ENCODE data around the gene CCDC142.

Gene CCDC142

GRCh38 chr2:74530239-74531187 lies 47.7 kb upstream of the CCDC142 start:
- Histone ChIP-seq H3K36me3 (ENCODE audit: control insufficient read depth, low read length) (peaks cover 66% of the 10 kb centered on the region), H3K4me1 (ENCODE audit: control insufficient read depth, low read length) (peaks cover 43% of the 10 kb centered on the region), H3K4me2 (ENCODE audit: low read length) (peak overlapping the region; percentile 94), H3K79me2 (ENCODE audit: control insufficient read depth, low read length) (peaks cover 48% of the 10 kb centered on the region), H3K4me3 (ENCODE audit: low read length) (peak overlapping the region; percentile 99), H4K20me1 (ENCODE audit: control insufficient read depth, insufficient read depth, low read depth, low read length) (no peaks in the 10 kb centered on the region), H3F3A (ENCODE audit: control insufficient read depth, insufficient read depth) (peaks cover 11% of the 10 kb centered on the region), H3K9me2 (replicated peaks; ENCODE audit: control insufficient read depth, low read length) (no peaks in the 10 kb centered on the region), H3K9me3 (ENCODE audit: control insufficient read depth, insufficient read depth, low read length) (no peaks in the 10 kb centered on the region), H3K27me3 (ENCODE audit: control insufficient read depth, low read length) (no peaks in the 10 kb centered on the region), H3K27ac (ENCODE audit: low read depth, low read length) (peak overlapping the region; percentile 68)
- TF ChIP-seq EZH2phosphoT487 (IDR thresholded peaks at IDR 0.05; ENCODE audit: borderline replicate concordance, low read length) (no peak), CTCF (IDR thresholded peaks at IDR 0.05; ENCODE audit: low read depth, low read length, poor library complexity, severe bottlenecking) (no peak)

- H3K4me2 ChIP-seq (ENCODE audit: low read length), result peak within 1 kb of the TSS; percentile 94
- TF ChIP-seq CTCF (IDR thresholded peaks at IDR 0.05; ENCODE audit: low read depth, low read length, poor library complexity, severe bottlenecking), result no peak
- no peak for TF ChIP-seq EZH2phosphoT487 (IDR thresholded peaks at IDR 0.05; ENCODE audit: borderline replicate concordance, low read length)
Observed at GRCh38 chr2:74529357-74530238, 46.8 kb upstream of the CCDC142 start, which contains the start of the genes AUP1 and HTRA2. Gene AUP1, minus strand, starts transcription at chr2:74529706. Its CDS starts 77 bp downstream, at chr2:74529629. Gene HTRA2, plus strand, starts transcription at chr2:74529933. Its CDS starts 74 bp downstream, at chr2:74530007.

GRCh38 chr2:74528600-74529356 lies 46.0 kb upstream of the CCDC142 start:
- no peak for TF ChIP-seq EZH2phosphoT487 (IDR thresholded peaks at IDR 0.05; ENCODE audit: borderline replicate concordance, low read length)
- TF ChIP-seq CTCF (IDR thresholded peaks at IDR 0.05; ENCODE audit: low read depth, low read length, poor library complexity, severe bottlenecking), result peak; percentile 32

More at GRCh38 chr2:74529357-74530238, 46.8 kb upstream of the CCDC142 start, which contains the start of the genes AUP1 and HTRA2:
- Histone ChIP-seq H3K36me3 (ENCODE audit: control insufficient read depth, low read length) (peaks cover 72% of the 10 kb centered on the region), H4K20me1 (ENCODE audit: control insufficient read depth, insufficient read depth, low read depth, low read length) (no peaks in the 10 kb centered on the region), H3K4me1 (ENCODE audit: control insufficient read depth, low read length) (peaks cover 43% of the 10 kb centered on the region), H3K27me3 (ENCODE audit: control insufficient read depth, low read length) (no peaks in the 10 kb centered on the region), H3K27ac (ENCODE audit: low read depth, low read length) (peak within 1 kb of the TSS; percentile 68), H3K4me3 (ENCODE audit: low read length) (peak within 1 kb of the TSS; percentile 99), H3K9me2 (replicated peaks; ENCODE audit: control insufficient read depth, low read length) (no peaks in the 10 kb centered on the region), H3F3A (ENCODE audit: control insufficient read depth, insufficient read depth) (peaks cover 11% of the 10 kb centered on the region), H3K9me3 (ENCODE audit: control insufficient read depth, insufficient read depth, low read length) (no peaks in the 10 kb centered on the region), H3K79me2 (ENCODE audit: control insufficient read depth, low read length) (peaks cover 48% of the 10 kb centered on the region)

More at GRCh38 chr2:74528600-74529356, 46.0 kb upstream of the CCDC142 start:
- no peaks in the 10 kb centered on the region for H4K20me1 ChIP-seq (ENCODE audit: control insufficient read depth, insufficient read depth, low read depth, low read length)
- no peaks in the 10 kb centered on the region for H3K9me3 ChIP-seq (ENCODE audit: control insufficient read depth, insufficient read depth, low read length)
- peak overlapping the region; percentile 94 for H3K4me2 ChIP-seq (ENCODE audit: low read length)
- H3K27ac ChIP-seq (ENCODE audit: low read depth, low read length), result peak overlapping the region; percentile 68
- H3K4me3 ChIP-seq (ENCODE audit: low read length), result peak overlapping the region; percentile 99
- H3K27me3 ChIP-seq (ENCODE audit: control insufficient read depth, low read length), result no peaks in the 10 kb centered on the region
- peaks cover 11% of the 10 kb centered on the region for H3F3A ChIP-seq (ENCODE audit: control insufficient read depth, insufficient read depth)
- peaks cover 43% of the 10 kb centered on the region for H3K4me1 ChIP-seq (ENCODE audit: control insufficient read depth, low read length)
- H3K79me2 ChIP-seq (ENCODE audit: control insufficient read depth, low read length), result peaks cover 48% of the 10 kb centered on the region
- no peaks in the 10 kb centered on the region for H3K9me2 ChIP-seq (replicated peaks; ENCODE audit: control insufficient read depth, low read length)
- peaks cover 72% of the 10 kb centered on the region for H3K36me3 ChIP-seq (ENCODE audit: control insufficient read depth, low read length)

All from DOHH2 (cell line).